Suprapubic skin (tissue), 4 donors: Measurements from ENCODE around the gene SHFL. TPM values are rescaled to one million over a fixed set of nuclear protein-coding genes. Genes with fewer than 3 reads are reported as not detected.

Source experiments
- DNase-seq, 2 donors: peaks; one replicate each; pipeline ENCODE4 v3.0.0-alpha.2; 2019; ENCODE audit warnings: low spot score in 2 of 2
- H3K27ac ChIP-seq: fragments of 200-600 bp; sonication (generic); one replicate; pipeline ENCODE4 v1.5.1; 2019
- H3K27me3 ChIP-seq: fragments of 200-600 bp; sonication (generic); one replicate; pipeline ENCODE4 v1.5.1; 2019
- H3K36me3 ChIP-seq: fragments of 200-600 bp; sonication (generic); one replicate; pipeline ENCODE4 v1.5.1; 2019
- H3K4me1 ChIP-seq: fragments of 200-600 bp; sonication (generic); one replicate; pipeline ENCODE4 v1.5.1; 2019
- H3K4me3 ChIP-seq: fragments of 200-600 bp; sonication (generic); one replicate; pipeline ENCODE4 v1.5.1; 2019; ENCODE audit warnings: mild to moderate bottlenecking
- H3K9me3 ChIP-seq: fragments of 200-600 bp; sonication (generic); one replicate; pipeline ENCODE4 v1.5.1; 2019
- CTCF ChIP-seq, 2 donors: fragments of 200-600 bp in 1 of 2; fragments of 450-650 bp in 1 of 2; sonication (generic) in 1 of 2; IDR thresholded peaks; one replicate each; pipeline ENCODE4 v1.5.1; 2016 to 2019; ENCODE audit warnings: antibody characterized with exemption in 2 of 2, mild to moderate bottlenecking in 1 of 2, moderate library complexity in 1 of 2
- EP300 ChIP-seq: sonication (generic); formaldehyde crosslinking; IDR thresholded peaks from one replicate; pipeline ENCODE4 v1.6.1; 2017; ENCODE audit warnings: antibody characterized with exemption
- POLR2A ChIP-seq, 2 donors: fragments of 450-650 bp; IDR thresholded peaks; one replicate each; pipeline ENCODE4 v1.6.1; 2017; ENCODE audit warnings: antibody characterized with exemption in 2 of 2, mild to moderate bottlenecking in 2 of 2, moderate library complexity in 2 of 2
- POLR2AphosphoS5 ChIP-seq, 3 donors: sonication (generic); formaldehyde crosslinking; IDR thresholded peaks; one replicate each; pipeline ENCODE4 v1.6.1; 2017; ENCODE audit warnings: antibody characterized with exemption in 3 of 3
- WGBS: methylation state at CpG from one replicate; pipeline ENCODE4 v1.1.5; 2018; 5-methylcytosine and 5-hydroxymethylcytosine counted together
- total RNA-seq, 4 donors: library from RNA; depleted of rRNA; stranded (reverse); fragments of >200 nt; gene quantifications; one replicate each; pipeline ENCODE4 v1.1.0, GENCODE V29; 2016

SHFL gene
- total RNA-seq, 4 donors from 2014 or later, result 11.8 to 26.7 (median 22.3) TPM

GRCh38 chr19:10078329-10078728 lies 7.8 kb upstream of the SHFL start:
- no peaks in the 10 kb centered on the region for H3K27me3 ChIP-seq
- no peak for DNase-seq
- peaks cover 4% of the 10 kb centered on the region for H3K4me1 ChIP-seq
- H3K27ac ChIP-seq, result no peak overlapping the region
- 52% methylated on average over 8 of the region's 8 CpGs for WGBS
- no peak overlapping the region for H3K4me3 ChIP-seq
- TF ChIP-seq POLR2AphosphoS5 (IDR thresholded peaks at IDR 0.05) (no peak), POLR2A (IDR thresholded peaks at IDR 0.05) (no peak)
- no peaks in the 10 kb centered on the region for H3K9me3 ChIP-seq
- H3K36me3 ChIP-seq, result no peaks in the 10 kb centered on the region

- WGBS, result 66% methylated on average over 7 of the region's 7 CpGs
- peaks cover 4% of the 10 kb centered on the region for H3K4me1 ChIP-seq
- H3K27me3 ChIP-seq, result no peaks in the 10 kb centered on the region
- H3K9me3 ChIP-seq, result no peaks in the 10 kb centered on the region
- TF ChIP-seq CTCF (IDR thresholded peaks at IDR 0.05) (no peak), POLR2A (IDR thresholded peaks at IDR 0.05) (no peak), EP300 (no peak), POLR2AphosphoS5 (IDR thresholded peaks at IDR 0.05) (no peak)
- no peaks in the 10 kb centered on the region for H3K36me3 ChIP-seq
- no peak for DNase-seq
- H3K27ac ChIP-seq, result no peak overlapping the region
- H3K4me3 ChIP-seq, result no peak overlapping the region
Measured at GRCh38 chr19:10079031-10079453, 7.1 kb upstream of the SHFL start.

- H3K27me3 ChIP-seq, result no peaks in the 10 kb centered on the region
- H3K4me1 ChIP-seq, result peaks cover 13% of the 10 kb centered on the region
- TF ChIP-seq POLR2AphosphoS5 (IDR thresholded peaks at IDR 0.05), result no peak
- no peak for TF ChIP-seq POLR2A (IDR thresholded peaks at IDR 0.05)
- no peaks in the 10 kb centered on the region for H3K9me3 ChIP-seq
- 79% methylated on average over 9 of the region's 9 CpGs for WGBS
- H3K4me3 ChIP-seq, result no peak overlapping the region
- peaks cover under 1% of the 10 kb centered on the region for H3K36me3 ChIP-seq
- H3K27ac ChIP-seq, result no peak overlapping the region
- DNase-seq, result no peak
Measured at GRCh38 chr19:10083911-10084310, 2.2 kb upstream of the SHFL start.

GRCh38 chr19:10084803-10085202 lies 1.3 kb upstream of the SHFL start:
- Histone ChIP-seq H3K4me1 (peaks cover 13% of the 10 kb centered on the region), H3K36me3 (peaks cover 9% of the 10 kb centered on the region), H3K27ac (no peak overlapping the region), H3K4me3 (no peak overlapping the region), H3K27me3 (no peaks in the 10 kb centered on the region), H3K9me3 (no peaks in the 10 kb centered on the region)
- no peak for DNase-seq
- no peak for TF ChIP-seq CTCF (IDR thresholded peaks at IDR 0.05)
- no peak for TF ChIP-seq EP300
- no peak for TF ChIP-seq POLR2A (IDR thresholded peaks at IDR 0.05)
- TF ChIP-seq POLR2AphosphoS5 (IDR thresholded peaks at IDR 0.05), result no peak
- WGBS, result 60% methylated on average over 3 of the region's 3 CpGs

GRCh38 chr19:10086591-10087192 lies 575 bp downstream of the SHFL start:
- Histone ChIP-seq H3K4me3 (peak overlapping the region; percentile 94), H3K9me3 (no peaks in the 10 kb centered on the region), H3K4me1 (peaks cover 10% of the 10 kb centered on the region), H3K36me3 (peaks cover 28% of the 10 kb centered on the region), H3K27me3 (no peaks in the 10 kb centered on the region), H3K27ac (peak overlapping the region; percentile 81)
- WGBS, result 14% methylated on average over 29 of the region's 43 CpGs
- TF ChIP-seq CTCF (IDR thresholded peaks at IDR 0.05), result no peak
- no peak for TF ChIP-seq POLR2AphosphoS5 (IDR thresholded peaks at IDR 0.05)
- no peak for TF ChIP-seq EP300
- no peak for TF ChIP-seq POLR2A (IDR thresholded peaks at IDR 0.05)
- DNase-seq, result no peak

- no peak for TF ChIP-seq POLR2AphosphoS5 (IDR thresholded peaks at IDR 0.05)
- no peak for TF ChIP-seq CTCF (IDR thresholded peaks at IDR 0.05)
- TF ChIP-seq EP300, result no peak
- TF ChIP-seq POLR2A (IDR thresholded peaks at IDR 0.05), result no peak
- H3K9me3 ChIP-seq, result no peaks in the 10 kb centered on the region
- no peaks in the 10 kb centered on the region for H3K27me3 ChIP-seq
- peaks cover 33% of the 10 kb centered on the region for H3K36me3 ChIP-seq
- 83% methylated on average over 17 of the region's 18 CpGs for WGBS
- H3K4me3 ChIP-seq, result peak overlapping the region; percentile 94
- no peak for DNase-seq
- H3K27ac ChIP-seq, result no peak overlapping the region
- peaks cover 10% of the 10 kb centered on the region for H3K4me1 ChIP-seq
Measured at GRCh38 chr19:10087296-10088061, 1.4 kb downstream of the SHFL start.
